Skeletal muscle satellite cell (primary cell): ENCODE measurements around the gene STK4.

ENCODE experiments used
- H3K27me3 ChIP-seq: 2 replicates; pipeline ENCODE4 v1.7.0; 2013; ENCODE audit warnings: low read length; ENCODE audit not compliant: control insufficient read depth, insufficient read depth
- H3K36me3 ChIP-seq: 2 replicates; pipeline ENCODE4 v1.7.0; 2013; ENCODE audit warnings: mild to moderate bottlenecking, control low read depth, low read length; ENCODE audit not compliant: insufficient read depth
- H3K4me1 ChIP-seq: 2 replicates; pipeline ENCODE4 v1.7.0; 2013; ENCODE audit warnings: low read length; ENCODE audit not compliant: control insufficient read depth, insufficient read depth
- H3K4me2 ChIP-seq: 2 replicates; pipeline ENCODE4 v1.7.0; 2013; ENCODE audit warnings: mild to moderate bottlenecking, low read length
- H3K4me3 ChIP-seq: 2 replicates; pipeline ENCODE4 v1.7.0; 2013; ENCODE audit warnings: low read length
- H3K9ac ChIP-seq: 2 replicates; pipeline ENCODE4 v1.7.0; 2013; ENCODE audit warnings: mild to moderate bottlenecking, low read depth, low read length, moderate library complexity
- H3K9me3 ChIP-seq: replicated peaks from 2 replicates; pipeline ENCODE4 v1.7.0; 2013; ENCODE audit warnings: mild to moderate bottlenecking, control low read depth, low read length

The STK4 gene

DNA sequence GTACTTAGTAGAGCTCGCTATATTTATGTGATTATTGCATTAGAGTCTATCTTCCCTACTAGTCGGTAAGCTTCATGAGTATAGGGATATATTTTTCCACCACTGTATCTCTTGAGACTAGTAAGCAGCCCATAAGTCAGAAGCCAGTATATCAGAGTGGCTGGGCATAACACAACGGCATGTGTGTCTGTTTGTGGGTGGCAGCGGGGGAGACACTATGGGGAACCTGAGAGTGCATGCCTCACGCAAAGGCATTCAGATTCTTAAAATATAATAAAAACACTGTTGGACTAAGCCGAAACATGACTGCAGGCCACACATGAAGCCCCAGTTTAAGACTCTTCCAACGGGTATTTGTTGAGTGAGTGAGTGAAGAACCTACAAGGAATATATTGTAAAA is 126.6 kb downstream of the STK4 start:
- Histone ChIP-seq H3K36me3 (no peaks in the 10 kb centered on the region), H3K27me3 (peaks cover 13% of the 10 kb centered on the region), H3K4me1 (peaks cover 10% of the 10 kb centered on the region), H3K4me2 (no peak overlapping the region), H3K9me3 (no peaks in the 10 kb centered on the region), H3K9ac (no peak overlapping the region), H3K4me3 (no peak overlapping the region)

GRCh38 chr20:45094201-45094600 is 127.9 kb downstream of the STK4 start:
- Histone ChIP-seq H3K9me3 (no peaks in the 10 kb centered on the region), H3K4me1 (peaks cover 6% of the 10 kb centered on the region), H3K4me3 (no peak overlapping the region), H3K4me2 (no peak overlapping the region), H3K9ac (no peak overlapping the region), H3K27me3 (peaks cover 25% of the 10 kb centered on the region), H3K36me3 (no peaks in the 10 kb centered on the region)

GRCh38 chr20:45094864-45095574 is 128.7 kb downstream of the STK4 start:
- H3K9me3 ChIP-seq: no peaks in the 10 kb centered on the region
- peaks cover 31% of the 10 kb centered on the region for H3K27me3 ChIP-seq
- H3K4me3 ChIP-seq: no peak overlapping the region
- no peak overlapping the region for H3K9ac ChIP-seq
- no peaks in the 10 kb centered on the region for H3K36me3 ChIP-seq
- no peak overlapping the region for H3K4me2 ChIP-seq
- H3K4me1 ChIP-seq: peaks cover 6% of the 10 kb centered on the region

- H3K36me3 ChIP-seq: no peaks in the 10 kb centered on the region
- H3K9me3 ChIP-seq: no peaks in the 10 kb centered on the region
- H3K4me1 ChIP-seq: peaks cover 6% of the 10 kb centered on the region
- no peak overlapping the region for H3K4me2 ChIP-seq
- no peak overlapping the region for H3K9ac ChIP-seq
- peaks cover 31% of the 10 kb centered on the region for H3K27me3 ChIP-seq
- no peak overlapping the region for H3K4me3 ChIP-seq
Measured at GRCh38 chr20:45095805-45096238, 129.5 kb downstream of the STK4 start.

DNA sequence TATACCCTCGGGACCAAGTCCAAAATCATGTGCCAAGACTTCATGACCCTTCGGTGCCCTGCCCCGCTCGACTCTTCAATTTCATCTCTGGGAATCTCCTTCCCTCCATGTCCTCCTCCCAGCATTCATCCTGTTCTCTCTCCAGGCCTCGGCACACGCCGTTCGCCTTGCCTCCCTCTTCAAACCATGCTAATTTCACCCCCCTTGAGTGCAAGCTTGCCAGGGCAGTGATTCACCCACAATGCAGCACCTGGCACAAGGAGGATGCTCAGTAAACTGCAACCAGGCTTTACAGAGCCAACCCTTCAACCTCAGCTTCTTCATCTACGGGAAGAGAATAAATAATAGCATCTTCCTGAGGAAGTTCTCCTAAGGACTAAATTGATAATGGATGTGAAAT is 130.5 kb downstream of the STK4 start:
- H3K4me1 ChIP-seq: peaks cover 6% of the 10 kb centered on the region
- H3K4me3 ChIP-seq: no peak overlapping the region
- H3K27me3 ChIP-seq: peaks cover 31% of the 10 kb centered on the region

DNA sequence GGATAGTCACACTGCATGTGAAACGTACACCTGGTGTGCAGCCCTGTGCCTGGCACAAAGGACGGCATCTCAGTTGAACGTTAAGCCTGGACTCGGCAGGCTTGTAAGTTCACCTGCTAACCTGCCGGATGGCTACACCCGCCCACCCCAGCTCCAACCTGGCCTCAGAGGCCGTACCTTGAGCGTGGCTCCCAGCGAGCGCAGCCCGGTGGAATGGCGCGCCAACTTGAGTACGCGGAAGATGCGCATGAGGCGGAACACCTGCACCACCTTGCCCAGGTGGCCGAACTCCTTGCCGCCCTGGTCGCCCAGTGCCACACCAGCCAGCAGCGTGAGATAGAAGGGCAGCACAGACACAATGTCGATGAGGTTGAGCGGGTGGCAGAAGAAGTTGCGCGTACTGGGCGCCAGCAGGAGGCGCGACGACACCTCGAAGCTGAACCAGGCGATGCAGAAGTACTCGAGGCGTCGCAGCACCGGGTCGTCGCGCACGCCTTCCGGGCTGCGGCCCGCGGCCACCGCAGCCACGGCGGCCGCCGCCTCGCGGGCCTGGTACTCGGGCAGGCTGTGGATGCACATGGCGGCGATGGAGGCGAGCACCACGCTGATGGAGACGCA is 131.3 kb downstream of the STK4 start:
- H3K4me1 ChIP-seq: peaks cover 6% of the 10 kb centered on the region
- peak overlapping the region; percentile 49 for H3K4me3 ChIP-seq
- peaks cover 31% of the 10 kb centered on the region for H3K27me3 ChIP-seq
- no peaks in the 10 kb centered on the region for H3K36me3 ChIP-seq
- H3K4me2 ChIP-seq: peak overlapping the region; percentile 79
- H3K9ac ChIP-seq: no peak overlapping the region
- no peaks in the 10 kb centered on the region for H3K9me3 ChIP-seq

More for the DNA sequence above, 130.5 kb downstream of the STK4 start:
- no peak overlapping the region for H3K4me2 ChIP-seq
- no peaks in the 10 kb centered on the region for H3K9me3 ChIP-seq
- H3K9ac ChIP-seq: no peak overlapping the region
- H3K36me3 ChIP-seq: no peaks in the 10 kb centered on the region

DNA sequence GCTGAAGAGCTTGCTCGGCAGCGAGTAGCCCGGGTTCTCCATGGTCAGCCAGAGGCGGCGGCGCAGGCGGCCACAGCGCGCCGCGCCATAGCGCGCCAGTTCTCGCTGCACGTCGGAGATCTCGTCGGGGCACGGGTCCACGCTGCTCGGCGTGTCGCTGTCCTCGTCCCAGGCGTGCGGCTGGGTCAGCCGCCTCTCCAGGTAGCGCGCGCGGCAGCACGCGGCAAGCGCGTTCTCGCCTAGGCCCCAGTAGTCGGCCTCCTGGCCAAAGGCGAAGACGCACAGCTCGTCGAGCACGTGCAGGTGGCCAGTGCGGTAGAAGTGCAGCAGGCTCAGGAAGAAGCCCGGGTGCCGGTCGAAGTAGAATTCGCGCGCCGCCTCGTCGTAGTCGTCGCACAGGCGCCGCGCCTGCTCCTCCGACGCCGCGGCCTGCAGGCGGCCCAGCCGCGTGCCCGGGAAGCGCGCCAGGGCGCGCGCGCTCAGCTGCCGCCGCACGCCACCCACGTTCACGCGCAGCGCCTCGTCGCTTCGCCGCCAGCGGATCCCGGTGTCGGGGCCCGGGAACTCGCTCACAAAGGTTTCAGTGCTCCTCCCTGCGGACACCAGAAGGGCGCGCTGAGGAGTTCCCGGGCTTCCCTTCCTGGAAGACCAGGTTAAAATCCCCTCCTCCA is 131.9 kb downstream of the STK4 start:
- Histone ChIP-seq H3K36me3 (no peaks in the 10 kb centered on the region), H3K27me3 (peaks cover 31% of the 10 kb centered on the region), H3K4me2 (peak overlapping the region; percentile 79), H3K4me3 (peak overlapping the region; percentile 49), H3K9ac (no peak overlapping the region), H3K4me1 (peaks cover 6% of the 10 kb centered on the region), H3K9me3 (no peaks in the 10 kb centered on the region)

DNA sequence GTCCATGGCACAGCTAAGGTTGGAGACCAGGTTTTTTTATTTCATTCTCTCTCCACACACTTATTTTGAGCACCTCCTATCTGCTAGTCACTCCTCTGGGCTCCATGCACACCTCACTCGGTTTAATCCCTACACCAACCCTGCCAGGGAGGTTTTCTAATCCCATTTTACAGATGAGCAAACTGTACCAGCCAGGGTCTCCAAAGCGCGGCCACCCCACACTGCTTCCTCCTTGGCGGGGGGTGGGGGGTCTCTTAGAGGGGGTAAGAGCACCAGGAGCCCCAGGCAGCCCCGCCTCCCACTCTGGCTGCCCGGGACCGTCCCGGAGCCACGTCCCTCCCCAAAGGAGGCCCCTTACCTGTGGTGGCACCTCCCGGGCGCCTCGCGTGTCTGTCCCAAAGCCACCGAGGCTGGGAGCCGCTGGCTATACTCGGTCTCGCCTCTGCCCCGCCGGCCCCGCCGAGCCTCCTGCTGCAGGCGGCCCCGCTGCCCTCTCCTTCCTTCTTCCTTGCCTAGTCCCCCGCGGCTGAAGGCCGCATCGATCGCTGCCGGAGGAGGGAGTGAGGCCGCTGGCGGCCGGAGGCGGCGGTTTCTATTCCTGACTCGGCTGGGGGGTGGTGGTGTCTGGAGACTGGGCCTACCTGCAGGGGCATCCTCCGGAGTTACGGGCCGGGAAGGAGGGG is 134.4 kb downstream of the STK4 start, which contains the start of gene KCNS1:
Gene KCNS1 (minus strand): TSS at position 565 of the 683 bp plus-strand sequence. CDS start 1,891 bp downstream, outside the sequence.
- H3K27me3 ChIP-seq: peaks cover 31% of the 10 kb centered on the region
- H3K4me1 ChIP-seq: peaks cover 16% of the 10 kb centered on the region
- H3K36me3 ChIP-seq: no peaks in the 10 kb centered on the region
- H3K4me3 ChIP-seq: peak within 1 kb of the TSS; percentile 30
- peak within 1 kb of the TSS; percentile 68 for H3K4me2 ChIP-seq
- H3K9me3 ChIP-seq: no peaks in the 10 kb centered on the region
- no peak within 1 kb of the TSS for H3K9ac ChIP-seq

DNA sequence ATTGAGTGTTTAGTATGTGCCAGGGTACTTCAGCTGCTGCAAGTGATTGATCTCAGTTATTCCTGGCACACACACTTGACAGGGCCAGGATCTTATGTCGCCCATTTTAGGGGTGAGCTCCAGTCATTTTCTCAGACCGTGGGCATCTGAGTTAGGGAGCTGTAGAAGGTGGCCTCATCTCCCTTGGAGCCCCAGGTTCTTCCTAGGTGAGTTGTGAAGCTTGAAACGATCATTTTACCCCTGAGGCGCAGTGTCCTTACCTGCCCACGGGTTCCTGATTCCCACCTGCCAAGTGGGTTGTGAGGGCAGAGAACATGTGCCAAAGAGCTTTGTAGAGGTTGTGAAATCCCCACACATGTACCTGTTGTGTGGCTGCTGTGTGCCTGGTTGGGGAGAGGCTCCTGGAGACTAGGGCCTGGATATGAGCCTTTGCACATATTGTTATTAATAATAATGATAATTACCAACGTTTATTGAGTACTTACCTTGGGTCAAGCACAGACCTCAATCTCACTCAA is 135.1 kb downstream of the STK4 start:
- Histone ChIP-seq H3K4me2 (no peak overlapping the region), H3K36me3 (no peaks in the 10 kb centered on the region), H3K27me3 (peaks cover 31% of the 10 kb centered on the region), H3K9ac (no peak overlapping the region), H3K4me3 (no peak overlapping the region), H3K4me1 (peaks cover 16% of the 10 kb centered on the region), H3K9me3 (no peaks in the 10 kb centered on the region)

GRCh38 chr20:45103072-45103471 is 136.8 kb downstream of the STK4 start:
- H3K27me3 ChIP-seq: peaks cover 23% of the 10 kb centered on the region
- no peaks in the 10 kb centered on the region for H3K9me3 ChIP-seq
- H3K4me2 ChIP-seq: no peak overlapping the region
- peaks cover 12% of the 10 kb centered on the region for H3K4me1 ChIP-seq
- H3K36me3 ChIP-seq: no peaks in the 10 kb centered on the region
- H3K9ac ChIP-seq: no peak overlapping the region
- H3K4me3 ChIP-seq: no peak overlapping the region

GRCh38 chr20:45104786-45105185 is 138.5 kb downstream of the STK4 start:
- H3K4me2 ChIP-seq: peak overlapping the region; percentile 29

More at GRCh38 chr20:45104786-45105185, 138.5 kb downstream of the STK4 start:
- Histone ChIP-seq H3K4me3 (no peak overlapping the region), H3K4me1 (peaks cover 9% of the 10 kb centered on the region), H3K9me3 (no peaks in the 10 kb centered on the region), H3K27me3 (peaks cover 7% of the 10 kb centered on the region), H3K9ac (no peak overlapping the region), H3K36me3 (no peaks in the 10 kb centered on the region)
